Right kidney (tissue), 9 donors: ENCODE measurements around the gene S100A10.

Experiments used
- DNase-seq: peaks from one replicate; pipeline ENCODE4 v3.0.0-alpha.2; 2016
- long read RNA-seq, 8 donors: transcript quantifications; one replicate each; lab custom pipeline, GENCODE V29; 2026

Gene S100A10, protein sequence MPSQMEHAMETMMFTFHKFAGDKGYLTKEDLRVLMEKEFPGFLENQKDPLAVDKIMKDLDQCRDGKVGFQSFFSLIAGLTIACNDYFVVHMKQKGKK
- long read RNA-seq, donor 1, transcript S100A10-202 (3 exons, 1,202 nt): major isoform, 159 of 258 reads
- long read RNA-seq, donor 1, partial matches to known transcripts: 93 of 258 reads
- long read RNA-seq, donor 1, other reads (novel, unspliced or antisense): 6 of 258 reads
- long read RNA-seq, donor 2, transcript S100A10-202 (3 exons, 1,202 nt): major isoform, 131 of 201 reads
- long read RNA-seq, donor 2, partial matches to known transcripts: 70 of 201 reads
- long read RNA-seq, donor 2, other reads (novel, unspliced or antisense): 0 of 201 reads
- long read RNA-seq, donor 3, transcript S100A10-202 (3 exons, 1,202 nt): major isoform, 126 of 225 reads
- long read RNA-seq, donor 3, partial matches to known transcripts: 99 of 225 reads
- long read RNA-seq, donor 3, other reads (novel, unspliced or antisense): 0 of 225 reads
- long read RNA-seq, donor 4, transcript S100A10-202 (3 exons, 1,202 nt): major isoform, 159 of 252 reads
- long read RNA-seq, donor 4, partial matches to known transcripts: 93 of 252 reads
- long read RNA-seq, donor 4, other reads (novel, unspliced or antisense): 0 of 252 reads
- long read RNA-seq, donor 5, transcript S100A10-202 (3 exons, 1,202 nt): major isoform, 127 of 180 reads
- long read RNA-seq, donor 5, partial matches to known transcripts: 53 of 180 reads
- long read RNA-seq, donor 5, other reads (novel, unspliced or antisense): 0 of 180 reads
- long read RNA-seq, donor 6, transcript S100A10-202 (3 exons, 1,202 nt): major isoform, 175 of 267 reads
- long read RNA-seq, donor 6, partial matches to known transcripts: 92 of 267 reads
- long read RNA-seq, donor 6, other reads (novel, unspliced or antisense): 0 of 267 reads
- long read RNA-seq, donor 7, transcript S100A10-202 (3 exons, 1,202 nt): major isoform, 225 of 349 reads
- long read RNA-seq, donor 7, partial matches to known transcripts: 117 of 349 reads
- long read RNA-seq, donor 7, other reads (novel, unspliced or antisense): 7 of 349 reads
- long read RNA-seq, donor 8, transcript S100A10-202 (3 exons, 1,202 nt): major isoform, 149 of 221 reads
- long read RNA-seq, donor 8, partial matches to known transcripts: 72 of 221 reads
- long read RNA-seq, donor 8, other reads (novel, unspliced or antisense): 0 of 221 reads

DNA sequence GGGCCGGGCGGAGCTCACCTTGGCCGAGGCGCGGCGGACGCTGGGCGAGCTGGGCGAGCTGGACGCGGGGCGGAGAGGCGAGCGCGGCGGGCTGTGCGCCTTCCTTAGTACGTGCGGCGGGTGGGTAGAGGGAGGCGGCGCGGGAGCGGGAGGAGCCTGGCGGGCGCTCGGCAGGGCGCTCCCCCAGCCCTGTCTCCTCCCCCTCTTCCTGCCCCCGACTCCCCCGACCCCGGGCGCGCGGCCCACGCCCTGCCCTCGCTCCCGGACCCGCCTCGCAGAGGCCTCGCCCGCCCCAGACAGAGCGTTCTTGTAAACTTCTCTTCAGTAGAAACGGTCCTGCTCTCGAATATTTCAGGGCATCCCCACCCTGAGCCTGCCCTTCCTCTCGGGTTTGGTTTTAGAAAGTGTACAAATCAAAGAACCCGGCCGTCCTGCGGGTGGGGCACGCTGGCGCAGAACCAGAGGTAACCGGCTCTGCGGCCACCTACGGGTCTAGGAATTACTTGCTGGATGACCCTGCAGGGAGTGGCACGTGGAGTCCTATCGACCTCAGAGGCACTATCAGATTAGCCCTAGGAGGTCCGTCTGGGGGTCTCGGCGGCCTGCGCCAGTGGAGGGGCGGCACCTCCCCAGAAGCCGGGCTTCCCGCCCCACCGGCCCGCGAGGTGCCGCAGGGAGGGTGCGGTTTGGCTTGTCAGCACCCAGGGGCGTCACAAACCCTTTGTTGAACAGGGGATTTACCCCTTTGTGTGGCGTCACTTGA is at the start of gene S100A10:
S100A10 (minus strand) TSS at position 126 of the 763 bp plus-strand sequence. CDS start 7,629 bp downstream, outside the sequence.
- peak; percentile 62 for DNase-seq

DNA sequence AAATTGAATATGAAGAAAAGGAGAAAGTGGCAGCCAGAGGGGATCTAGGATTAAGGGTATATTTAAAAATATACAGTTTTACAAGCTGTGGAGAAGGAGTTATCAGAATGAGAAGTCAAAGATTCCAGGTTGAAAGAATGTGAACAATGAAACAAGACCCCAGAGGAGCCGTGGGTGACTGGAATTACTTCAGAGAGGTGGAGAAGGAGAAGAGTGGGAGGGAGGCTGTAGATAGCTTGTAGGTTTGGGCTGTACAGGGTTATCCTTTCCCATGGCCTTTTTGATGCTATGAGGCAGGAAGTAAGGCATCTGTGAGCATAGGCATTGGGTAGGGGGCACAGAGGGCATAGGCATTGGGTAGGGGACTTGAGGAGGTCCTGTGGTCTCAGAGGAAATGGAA is 48.4 kb upstream of the S100A10 start:
- no peak for DNase-seq

DNA sequence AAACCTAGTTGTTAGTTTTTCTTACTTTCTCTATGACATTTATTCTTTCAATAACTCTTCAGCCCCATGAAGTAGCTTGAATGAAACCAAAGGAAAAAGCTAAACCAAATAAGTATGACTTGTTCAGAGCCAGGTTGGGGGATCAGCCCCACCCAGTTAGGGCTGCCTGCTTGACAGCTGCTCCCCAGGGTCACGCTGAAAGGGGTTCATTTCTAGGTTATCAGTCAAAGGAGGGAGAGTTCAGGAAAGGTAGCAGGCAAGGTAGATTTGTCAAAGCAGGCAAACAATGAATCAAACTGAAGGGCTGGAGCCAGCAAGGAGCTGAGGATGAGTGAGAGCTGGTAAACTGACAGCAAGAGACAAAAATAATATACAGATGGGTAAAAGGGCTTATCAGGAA is 46.2 kb upstream of the S100A10 start:
- no peak for DNase-seq

DNA sequence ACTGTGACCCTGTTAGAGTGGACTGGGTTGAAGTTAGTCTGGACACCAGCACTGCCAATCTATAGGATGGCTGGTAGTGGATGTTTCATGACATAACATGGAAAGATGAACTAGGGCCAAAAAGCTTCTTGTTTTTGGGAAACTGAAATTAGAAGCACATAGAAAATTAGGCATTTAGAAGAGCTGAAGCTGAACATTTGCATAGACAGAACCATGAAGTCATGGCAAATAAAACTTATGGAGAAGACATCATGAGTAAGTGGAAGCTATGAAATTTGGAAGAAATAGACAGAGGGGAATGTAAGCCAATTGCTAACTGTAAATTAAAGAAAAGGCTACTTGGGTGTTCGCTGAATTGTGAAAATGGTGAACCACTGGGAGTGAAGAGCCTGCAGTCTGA is 45.8 kb upstream of the S100A10 start:
- DNase-seq: no peak

DNA sequence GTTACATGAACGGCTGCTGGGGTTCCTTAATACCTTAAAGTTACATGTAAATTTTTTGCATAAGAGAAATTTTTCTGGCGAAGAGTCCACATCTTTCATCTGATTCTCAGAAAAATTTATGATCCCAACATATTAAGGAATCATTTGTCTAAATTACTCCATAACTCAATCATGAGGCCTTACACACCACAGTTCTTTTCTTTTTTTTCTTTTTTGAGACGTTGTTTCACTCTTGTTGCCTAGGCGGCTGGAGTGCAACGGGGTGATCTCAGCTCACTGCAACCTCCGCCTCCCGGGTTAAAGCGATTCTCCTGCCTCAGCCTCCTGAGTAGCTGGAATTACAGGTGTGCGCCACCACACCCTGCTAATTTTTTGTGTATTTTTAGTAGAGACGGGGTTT is 45.2 kb upstream of the S100A10 start:
- no peak for DNase-seq

DNA sequence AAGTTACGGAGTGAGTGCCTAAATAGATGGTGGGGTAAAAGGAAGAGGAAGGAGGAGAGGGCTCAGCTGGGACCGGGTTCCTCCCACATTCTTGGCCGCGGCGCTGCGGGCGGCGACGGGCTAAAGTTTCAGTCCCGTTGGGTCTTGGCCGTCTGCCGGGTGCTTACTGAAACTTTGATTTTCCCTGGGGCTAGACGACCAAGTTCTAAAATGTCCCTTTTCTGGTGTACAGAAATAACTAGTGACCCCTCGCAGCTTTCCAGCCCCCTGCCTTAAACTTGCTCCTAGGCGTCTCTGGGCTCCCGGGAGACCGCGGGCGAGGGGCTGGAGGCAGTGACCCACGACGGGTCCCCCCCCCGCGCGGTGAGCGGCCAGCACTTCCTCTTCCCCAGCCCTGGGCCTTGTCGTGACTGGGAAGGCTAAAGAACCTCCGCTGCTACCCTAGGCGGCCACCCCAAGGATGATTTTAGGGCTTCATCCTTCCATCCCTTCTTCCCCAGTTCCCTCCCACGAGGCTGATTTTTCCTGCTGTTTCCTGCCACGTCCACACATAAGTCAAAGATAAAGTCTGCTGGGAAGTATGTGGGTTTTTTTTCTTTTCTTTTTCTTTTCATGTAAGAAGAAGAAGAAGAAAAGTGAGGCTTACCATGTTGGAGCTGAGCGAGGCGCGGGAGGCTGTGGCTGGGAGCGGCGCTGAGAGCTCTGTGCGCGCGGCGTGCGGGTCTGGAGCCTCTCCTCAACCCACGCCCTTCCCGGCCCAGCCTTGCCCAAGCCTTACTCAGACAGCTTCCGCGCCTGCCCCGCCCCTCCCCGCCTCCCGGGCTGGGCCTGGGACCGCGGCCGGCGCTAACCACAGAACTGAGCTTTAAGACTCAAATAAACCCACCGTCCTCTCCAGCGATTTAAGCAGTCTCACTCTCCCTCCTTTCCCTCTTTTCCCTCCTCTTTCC is 42.9 kb upstream of the S100A10 start, which contains the start of gene S100A11:
S100A11 (minus strand) TSS at position 738 of the 950 bp plus-strand sequence; CDS start at position 649, 89 bp downstream.
- DNase-seq: peak; percentile 85

DNA sequence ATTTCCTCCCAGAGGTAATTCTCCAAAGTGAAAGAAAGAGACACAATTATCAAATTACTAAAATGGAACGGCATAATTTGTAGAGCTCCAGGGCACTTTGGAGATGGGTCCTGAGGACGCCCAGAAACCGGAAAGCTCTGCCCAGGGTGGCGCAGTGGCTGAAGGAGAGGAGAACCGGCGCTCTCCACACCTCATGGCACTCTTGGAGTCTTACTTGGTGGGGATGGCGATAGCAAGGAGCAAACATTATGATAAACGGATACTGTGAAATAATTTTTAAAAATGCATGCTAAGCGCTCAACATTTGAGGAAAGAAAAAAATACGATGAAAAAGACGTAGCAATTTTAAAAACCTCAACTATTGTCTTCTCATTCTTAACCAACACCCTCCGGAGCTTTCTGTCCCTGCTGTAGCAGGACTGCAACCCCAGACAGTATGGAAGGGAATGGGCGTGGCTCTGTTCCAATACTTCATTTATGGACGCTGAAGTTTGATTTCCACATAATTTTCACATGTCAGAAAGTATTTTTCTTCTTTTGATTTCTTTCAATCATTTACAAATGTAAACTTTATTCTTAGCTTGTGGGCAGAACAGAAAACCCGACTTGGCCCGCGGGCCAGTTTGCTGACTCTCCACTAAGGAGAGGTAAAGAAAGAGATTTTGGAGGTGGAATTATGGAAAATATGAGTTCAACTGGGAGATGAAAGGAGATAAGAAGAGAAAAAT is 42.0 kb upstream of the S100A10 start:
- DNase-seq: peak; percentile 60

DNA sequence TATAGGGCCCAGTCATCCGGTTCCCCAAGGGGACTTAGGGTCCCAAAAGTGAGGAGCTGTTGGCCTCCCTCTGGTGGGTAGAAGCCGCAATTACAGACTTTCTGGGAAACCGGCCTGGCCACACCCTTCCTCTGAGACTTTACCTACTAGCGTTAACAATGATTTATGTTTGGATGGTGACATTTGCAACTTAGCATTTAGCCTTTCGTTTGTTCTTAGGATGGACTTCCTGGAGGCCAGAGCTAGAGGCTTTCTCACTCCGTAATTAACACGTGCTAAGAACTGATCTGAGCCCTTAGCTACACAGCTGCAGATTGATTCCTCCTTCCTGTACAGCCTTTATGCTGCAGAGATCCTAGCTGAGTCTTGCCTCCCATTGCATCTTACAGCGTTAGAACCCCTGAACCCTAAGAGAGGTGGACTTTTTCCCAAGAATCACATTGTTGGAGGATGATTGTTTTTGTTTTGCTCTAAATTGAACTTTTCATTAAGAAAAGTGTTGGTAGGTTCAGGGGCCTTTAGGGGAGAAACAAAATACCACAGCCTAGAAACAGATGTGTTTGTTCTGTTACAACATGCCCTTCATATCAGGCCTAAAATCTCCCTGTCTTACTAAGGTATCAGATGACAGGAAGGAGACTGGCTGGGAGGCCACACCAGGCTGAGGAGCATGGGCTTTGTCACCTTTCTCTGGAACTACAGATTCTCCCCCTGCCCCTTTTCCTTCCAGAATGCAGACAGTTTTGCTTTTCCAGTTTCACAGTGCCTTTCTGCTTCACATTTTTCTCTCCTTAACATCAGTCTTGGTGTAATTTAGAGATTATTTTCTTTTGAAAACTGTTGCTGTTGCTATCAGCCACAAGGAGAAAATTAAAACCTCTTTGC is 41.2 kb upstream of the S100A10 start:
- DNase-seq: peak; percentile 57

DNA sequence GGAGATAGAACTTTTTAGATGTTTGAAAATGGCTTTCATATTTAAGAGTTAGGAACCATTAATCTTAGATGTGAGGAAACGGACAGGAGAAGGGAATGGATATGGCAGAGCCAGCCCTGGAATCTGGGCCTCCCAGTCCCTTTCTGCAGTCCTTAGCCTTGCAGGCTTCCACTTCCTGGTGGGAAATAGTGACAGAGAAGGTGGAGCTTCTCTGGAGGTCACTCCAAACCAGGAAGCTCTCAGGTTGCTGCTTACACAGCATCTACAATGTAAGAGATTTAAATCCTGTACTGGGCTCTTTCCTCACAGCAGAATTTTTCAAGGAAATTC is 40.6 kb upstream of the S100A10 start:
- DNase-seq: peak; percentile 36

DNA sequence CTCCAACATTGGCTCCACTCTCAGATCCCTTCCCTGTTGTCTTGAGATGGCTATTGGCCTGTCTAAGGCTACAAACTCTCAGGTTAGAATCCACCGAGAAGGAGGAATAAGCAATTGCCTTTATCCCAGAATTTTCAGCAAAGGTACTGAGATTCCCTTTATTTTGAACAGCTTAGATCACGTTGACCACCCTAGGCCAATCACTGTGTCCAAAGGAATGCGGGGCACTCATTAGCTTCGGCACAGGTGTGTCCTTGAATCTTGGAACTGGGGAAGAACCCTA is 36.2 kb upstream of the S100A10 start:
- DNase-seq: no peak

DNA sequence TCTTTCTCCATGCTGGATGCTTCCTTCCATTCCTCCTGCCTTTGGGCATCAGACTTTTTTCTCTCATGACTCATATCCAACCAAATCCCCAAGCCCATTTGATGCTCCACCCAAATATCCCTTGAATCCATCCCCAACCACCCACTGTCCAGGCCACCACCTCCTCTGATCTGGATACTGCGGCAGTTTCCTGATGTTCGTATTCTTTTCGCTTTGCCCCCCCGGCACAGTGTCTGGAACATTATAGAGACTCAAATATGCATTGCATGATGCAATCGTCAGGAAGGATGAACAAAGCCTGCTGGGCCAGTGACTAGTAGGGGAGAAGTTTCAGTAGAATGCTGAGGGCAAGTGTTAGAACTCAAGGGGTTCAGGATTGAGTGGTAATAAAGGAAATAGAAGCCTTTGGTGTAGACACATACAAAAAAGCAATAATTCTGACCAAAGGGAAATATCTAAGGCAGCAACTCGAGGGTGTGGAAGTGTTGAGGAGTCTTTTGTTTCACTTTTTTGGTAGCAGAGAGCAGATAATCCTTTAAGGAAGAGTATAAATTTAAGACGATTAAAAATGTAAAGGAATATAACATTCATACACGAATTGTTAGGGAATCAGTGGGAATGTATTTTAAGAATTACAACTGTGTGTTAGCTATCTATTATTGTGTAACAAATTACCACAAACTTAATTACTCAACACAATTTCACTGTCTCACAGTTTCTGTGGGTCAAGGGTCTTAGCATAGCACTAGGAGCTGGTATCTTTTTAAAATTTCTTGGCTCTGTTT is 35.7 kb upstream of the S100A10 start:
- no peak for DNase-seq

DNA sequence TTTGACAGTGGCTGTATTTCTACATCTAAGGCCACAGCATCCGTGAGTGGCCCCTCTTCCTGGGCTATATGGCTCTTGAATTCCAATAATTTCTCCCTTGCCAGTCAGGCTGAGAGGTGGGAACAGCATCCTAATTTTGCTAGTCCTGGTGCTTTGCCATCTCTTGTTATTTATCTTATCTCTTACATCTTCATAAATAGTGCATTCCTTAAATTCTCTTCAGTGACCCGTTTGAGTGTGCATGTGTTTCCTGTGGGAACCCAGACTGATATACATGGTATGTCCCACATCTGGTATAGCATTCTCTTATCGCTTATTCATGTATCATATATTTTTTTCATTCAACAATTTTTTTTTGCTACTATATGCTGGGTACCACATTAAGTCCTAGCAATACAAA is 33.2 kb upstream of the S100A10 start:
- DNase-seq: no peak

DNA sequence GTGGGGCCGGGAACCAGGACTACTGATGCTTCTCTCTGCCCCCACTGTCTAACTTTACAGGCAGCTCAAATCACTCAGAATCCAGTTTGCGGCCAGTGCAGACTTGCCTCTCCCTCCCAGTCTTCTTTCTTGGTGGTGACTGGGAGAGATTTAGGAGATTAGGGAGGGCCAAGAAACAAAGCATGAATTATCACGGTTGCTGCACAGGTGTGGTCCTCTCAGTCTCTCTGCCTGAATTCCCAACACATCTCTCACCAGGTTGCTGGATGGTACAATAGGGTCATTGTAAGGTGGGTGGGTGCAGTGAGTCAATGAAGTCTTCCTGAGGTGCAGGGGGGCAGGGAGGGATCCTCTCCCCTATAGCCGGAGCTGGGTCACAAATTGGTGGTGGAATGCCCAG is 30.6 kb upstream of the S100A10 start:
- no peak for DNase-seq

DNA sequence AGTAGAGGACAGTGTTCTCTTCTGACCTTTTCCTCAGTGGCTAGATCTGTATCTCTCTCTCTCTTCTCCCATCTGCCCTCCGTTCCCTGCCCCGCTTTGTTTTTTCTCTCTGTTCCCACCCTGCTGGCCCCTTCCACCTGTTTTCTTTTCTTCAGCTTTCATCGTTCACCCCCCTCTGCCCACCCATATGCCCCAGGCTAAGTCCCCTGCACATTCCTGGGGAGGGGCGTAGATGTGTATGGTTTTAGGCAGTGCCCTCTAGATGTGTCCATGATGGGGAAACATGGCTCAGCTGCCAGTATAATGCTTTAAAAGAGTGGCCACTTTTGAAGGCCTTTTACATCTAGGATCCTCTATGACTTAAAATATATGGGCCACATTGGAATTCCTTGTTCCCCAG is 29.6 kb upstream of the S100A10 start:
- no peak for DNase-seq

DNA sequence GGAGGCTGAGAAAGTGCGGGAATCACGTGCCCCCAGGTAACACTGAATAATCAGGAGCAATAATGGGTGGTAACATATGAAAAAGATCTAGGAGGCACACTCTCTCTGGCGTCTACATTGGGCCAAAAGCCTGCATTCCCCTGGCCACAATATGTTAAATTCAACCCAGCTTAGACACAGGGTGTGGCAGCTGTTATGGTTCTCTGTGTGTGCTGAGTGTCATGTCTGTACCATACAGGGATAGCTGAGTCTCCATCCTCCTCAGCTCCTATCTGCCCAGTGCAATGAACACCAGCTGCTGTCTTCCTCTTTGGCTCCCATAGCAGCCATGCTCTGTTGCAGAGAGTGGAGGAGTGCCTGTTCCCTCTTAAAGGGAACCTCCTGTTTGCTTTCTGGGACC is 28.8 kb upstream of the S100A10 start:
- no peak for DNase-seq

DNA sequence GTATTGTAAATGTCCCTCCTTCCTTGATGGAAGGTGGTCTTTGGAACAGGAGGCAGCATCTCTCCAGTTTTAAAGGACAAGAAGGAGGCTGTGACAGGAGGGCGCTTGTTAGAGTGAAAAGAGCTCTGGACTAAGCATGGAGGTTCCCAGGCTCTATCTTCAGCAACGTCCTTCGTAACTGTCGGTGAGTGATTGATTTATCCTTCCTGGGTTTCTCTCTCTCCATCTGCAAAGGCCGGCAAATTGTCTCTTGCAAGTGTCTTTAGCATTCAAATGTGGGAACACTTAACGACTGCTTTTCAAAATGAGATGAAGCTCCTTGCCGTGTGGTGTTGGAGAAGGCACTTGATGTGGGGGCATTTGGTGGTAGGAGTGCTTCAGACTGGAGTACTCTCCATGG is 27.9 kb upstream of the S100A10 start:
- no peak for DNase-seq

DNA sequence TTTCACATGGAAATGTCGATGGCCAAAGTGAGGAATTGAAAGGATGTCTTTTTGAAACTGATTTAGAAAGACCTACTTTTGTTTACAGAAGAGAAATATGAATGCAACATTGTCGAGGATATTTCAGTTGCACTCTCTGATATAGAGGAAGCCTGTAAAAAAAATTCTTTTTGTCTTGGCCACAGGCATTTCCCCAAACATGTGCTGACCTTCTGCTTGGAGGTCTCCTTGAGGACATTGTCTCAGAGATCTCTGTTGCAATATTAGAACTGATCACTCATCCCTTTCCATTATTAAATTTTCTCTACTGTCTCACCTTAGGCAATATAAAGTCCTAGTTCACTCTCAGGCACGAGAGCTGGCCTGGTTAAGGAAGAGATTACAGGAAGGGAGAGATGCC is 27.2 kb upstream of the S100A10 start:
- DNase-seq: no peak

DNA sequence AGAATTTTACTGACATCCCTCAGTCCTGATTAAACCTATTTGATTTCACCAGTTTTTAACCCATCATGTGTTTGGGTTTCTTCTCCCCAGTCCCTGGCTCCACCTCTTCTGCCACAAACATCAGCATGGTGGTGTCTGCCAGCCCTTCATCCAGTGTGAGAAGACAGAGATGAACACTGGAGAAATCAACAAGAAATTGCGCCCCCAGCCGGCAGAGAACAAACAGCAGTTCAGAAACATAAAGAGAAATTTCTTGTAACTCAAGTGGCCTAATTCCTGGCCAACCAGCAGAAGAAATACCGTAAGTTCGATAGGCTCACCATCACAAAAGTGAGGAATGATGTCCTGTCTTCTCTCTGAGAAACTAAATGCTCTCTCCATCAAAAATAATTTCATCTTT is 24.9 kb upstream of the S100A10 start:
- no peak for DNase-seq
